Body of pancreas (tissue), 4 donors: Measurements from ENCODE around the gene LRRC3.

ENCODE experiments used
- CTCF ChIP-seq, 7 experiments: fragments of 450-650 bp in 4 of 7; fragments of 200-600 bp in 3 of 7; sonication (generic) in 3 of 7; IDR thresholded peaks; one replicate each; pipeline ENCODE4 v1.5.1; 2016 to 2019; ENCODE audit warnings: antibody characterized with exemption in 7 of 7
- POLR2A ChIP-seq, 3 donors: fragments of 450-650 bp; IDR thresholded peaks; one replicate each; pipeline ENCODE4 v1.6.1; 2016; ENCODE audit warnings: antibody characterized with exemption in 3 of 3, mild to moderate bottlenecking in 2 of 3

- TF ChIP-seq CTCF (IDR thresholded peaks at IDR 0.05) (no peak), POLR2A (IDR thresholded peaks at IDR 0.05) (no peak)
Observed at GRCh38 chr21:44453120-44453519, 2.2 kb upstream of the LRRC3 start.
